NOMO-1 treated with dmso at 0.1 percent for 144 hours (cell line): ENCODE data around the gene PPFIBP2.

Experiments used
- DNase-seq: peaks from one replicate; lab custom pipeline; 2025; ENCODE audit not compliant: unreplicated experiment; lab: John Stamatoyannopoulos, UW

PPFIBP2 gene

DNA sequence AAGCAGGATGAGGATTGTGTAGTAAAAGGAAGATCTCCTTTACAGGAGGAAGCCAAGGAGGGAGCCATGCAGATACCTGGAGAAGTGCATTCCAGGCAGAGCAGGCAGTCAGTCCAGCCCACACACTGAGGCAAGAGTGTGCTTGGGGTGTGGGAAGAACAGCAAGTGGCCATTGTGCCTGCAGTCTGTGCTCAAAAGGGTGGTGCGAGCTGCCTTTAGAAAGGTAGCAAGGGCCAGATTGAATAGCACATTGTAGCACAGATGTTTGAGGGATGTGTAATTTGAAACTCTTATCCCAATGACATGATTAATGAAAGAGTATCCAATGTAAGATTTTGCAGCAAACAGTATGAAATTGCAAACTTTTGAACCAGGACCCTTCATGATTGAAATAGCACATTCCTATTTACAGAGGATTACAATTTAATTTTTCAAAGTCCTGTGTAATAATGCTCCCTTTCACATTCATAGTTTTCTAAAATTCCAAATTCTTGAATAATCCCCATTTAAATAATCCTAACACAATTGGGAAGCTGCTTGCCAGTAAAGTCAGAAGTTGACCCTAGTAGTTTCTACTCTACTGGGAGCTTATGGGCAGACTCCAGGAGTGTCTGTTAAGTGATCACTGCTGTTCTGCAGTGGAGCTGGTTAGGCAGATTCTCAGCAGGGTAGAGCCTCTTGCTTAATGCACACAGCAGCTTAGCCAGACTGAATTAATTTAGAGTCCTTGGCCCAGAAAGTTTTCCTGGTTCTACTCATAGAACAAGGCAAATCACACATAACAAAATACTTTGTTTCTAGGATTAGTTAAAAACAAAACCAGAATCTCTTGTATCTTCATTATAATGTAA is 81.4 kb downstream of the PPFIBP2 start:
- DNase-seq, result no peak

DNA sequence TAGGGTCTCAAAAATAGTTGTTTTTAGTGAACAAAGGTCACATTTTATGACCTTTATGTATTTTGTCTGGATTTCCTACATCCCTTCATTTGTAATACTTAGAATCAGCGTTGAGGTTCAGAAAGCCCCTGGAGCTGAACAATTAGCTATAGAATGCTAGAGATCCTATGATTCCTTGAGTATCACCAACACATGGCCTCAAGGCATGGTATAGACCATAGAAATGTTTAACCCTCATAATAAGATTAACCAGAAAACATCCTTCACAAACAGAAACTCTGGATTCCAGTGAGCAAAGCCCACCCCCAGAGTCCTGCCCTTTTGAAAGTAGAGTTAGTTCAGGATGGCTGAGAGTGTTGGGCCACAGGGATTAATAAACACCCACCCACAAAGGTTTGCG is 82.2 kb downstream of the PPFIBP2 start:
- DNase-seq, result no peak

DNA sequence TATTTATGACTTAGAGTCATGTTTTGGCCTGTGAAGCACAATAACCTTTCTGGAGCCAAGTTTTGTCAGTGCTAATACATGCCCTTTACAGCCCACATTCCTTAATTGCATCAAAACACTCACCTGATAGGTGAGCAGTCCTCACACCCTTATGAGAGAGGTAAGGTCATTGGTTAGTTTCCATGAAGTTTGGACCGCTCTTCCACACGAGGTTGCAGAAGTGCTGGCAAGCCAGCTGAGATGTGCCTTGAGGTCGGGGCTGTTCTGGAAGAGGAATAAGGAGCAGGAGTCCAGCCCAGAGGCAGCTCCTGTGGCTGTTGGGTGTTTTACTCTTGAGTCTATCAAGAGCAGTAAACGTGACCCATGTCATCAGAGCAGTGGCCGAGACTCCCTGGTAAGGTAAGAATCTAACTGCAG is 83.2 kb downstream of the PPFIBP2 start:
- no peak for DNase-seq

DNA sequence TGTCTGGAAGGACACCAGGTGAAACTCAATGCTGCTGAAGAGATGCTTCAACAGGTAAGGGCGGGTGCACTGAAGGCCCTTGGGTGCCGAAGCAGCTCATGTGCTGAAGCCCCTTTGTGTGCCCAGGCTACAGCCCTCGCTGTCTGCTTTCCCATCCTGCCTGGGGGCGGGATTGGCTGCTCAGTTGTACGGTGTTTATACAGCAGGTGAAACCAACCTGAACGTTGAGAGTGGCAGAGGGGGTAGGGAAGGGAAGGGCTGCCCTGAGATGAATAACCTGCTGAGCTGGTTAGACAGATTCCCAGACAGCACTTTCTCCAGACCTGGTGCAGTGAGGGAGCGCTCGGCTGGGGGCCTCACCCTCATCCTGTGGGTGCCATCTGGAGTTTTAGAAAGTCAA is 83.8 kb downstream of the PPFIBP2 start:
- no peak for DNase-seq

DNA sequence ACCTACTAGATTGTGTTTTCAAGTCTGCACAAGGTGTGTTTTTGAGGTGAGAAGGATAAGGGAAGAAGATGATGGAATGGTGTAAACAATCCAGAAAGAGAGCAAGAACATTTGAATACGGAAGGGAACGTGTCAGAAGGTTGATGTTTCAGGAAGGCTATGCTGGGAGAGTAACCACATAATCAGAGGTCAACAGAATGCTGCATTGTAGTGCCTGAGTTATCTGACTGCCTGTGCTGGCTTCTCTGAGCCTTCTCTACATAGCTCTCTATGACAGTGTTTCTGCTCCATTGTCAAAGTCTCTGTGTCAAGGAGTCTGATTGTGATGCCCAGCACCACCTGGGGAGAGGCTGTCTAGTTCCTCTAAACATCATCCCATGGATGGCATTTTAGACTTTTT is 85.4 kb downstream of the PPFIBP2 start:
- DNase-seq, result no peak

DNA sequence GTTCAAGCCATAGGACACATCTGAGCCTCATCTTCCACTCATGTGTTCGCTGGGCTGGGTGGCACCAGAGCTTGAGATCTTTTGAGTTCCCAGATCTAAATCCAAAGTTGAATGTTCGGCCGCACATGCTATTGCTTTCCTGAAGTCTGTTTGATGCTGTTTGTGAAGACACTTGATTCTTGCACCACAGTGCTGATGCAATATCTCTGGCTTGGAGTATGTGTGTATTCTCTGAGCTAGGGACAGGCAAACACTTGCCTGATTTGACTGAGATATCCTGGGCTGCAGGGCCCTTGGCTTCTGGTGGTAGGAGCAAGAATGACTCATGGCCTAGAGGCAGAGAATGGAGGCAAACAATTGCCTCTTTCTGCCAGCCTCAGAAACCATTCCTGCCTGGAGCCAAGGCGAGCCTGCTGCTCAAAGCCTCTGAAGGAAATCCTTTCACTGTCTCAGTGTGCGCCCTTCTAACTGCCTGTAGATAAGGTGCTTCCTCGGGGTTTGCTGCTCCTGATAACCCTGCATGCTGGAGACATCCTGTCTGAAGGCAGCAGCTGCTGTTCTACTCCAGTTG is 86.5 kb downstream of the PPFIBP2 start:
- no peak for DNase-seq

DNA sequence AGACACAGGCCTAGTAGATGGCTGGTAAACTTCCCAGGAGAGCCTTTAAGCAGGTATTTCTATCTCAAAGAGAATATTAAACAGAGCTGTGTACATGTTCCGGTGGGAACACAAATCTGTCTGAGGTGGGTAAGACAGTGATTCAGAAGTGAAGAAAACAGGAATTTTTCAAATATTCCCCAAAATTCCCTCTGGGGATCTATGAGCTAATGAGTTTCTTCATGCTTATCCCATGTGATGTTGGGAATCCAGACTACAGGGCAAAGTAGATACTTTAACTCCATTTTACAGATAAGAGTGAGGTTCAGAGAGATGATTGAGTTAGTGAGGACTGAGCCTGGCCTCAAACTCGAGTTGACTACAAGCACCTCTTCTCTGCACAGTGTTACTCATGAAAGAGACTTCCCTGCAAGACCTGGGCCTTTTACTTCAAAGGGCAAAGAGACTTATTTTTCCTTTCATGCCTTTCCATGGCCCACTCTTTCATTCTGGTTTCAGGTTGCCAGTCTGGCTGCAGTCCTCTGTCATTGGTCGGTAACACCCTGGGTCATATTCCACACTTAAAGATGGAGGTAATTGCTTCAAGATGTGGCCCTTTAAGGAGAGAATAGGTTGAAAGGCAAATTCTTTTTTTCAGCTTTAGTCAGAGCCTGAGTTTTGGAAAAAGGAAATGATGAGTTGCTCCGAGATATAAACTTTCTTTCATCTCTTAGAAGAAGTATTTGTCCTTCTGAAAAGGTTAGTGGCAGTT is 89.4 kb downstream of the PPFIBP2 start:
- no peak for DNase-seq

DNA sequence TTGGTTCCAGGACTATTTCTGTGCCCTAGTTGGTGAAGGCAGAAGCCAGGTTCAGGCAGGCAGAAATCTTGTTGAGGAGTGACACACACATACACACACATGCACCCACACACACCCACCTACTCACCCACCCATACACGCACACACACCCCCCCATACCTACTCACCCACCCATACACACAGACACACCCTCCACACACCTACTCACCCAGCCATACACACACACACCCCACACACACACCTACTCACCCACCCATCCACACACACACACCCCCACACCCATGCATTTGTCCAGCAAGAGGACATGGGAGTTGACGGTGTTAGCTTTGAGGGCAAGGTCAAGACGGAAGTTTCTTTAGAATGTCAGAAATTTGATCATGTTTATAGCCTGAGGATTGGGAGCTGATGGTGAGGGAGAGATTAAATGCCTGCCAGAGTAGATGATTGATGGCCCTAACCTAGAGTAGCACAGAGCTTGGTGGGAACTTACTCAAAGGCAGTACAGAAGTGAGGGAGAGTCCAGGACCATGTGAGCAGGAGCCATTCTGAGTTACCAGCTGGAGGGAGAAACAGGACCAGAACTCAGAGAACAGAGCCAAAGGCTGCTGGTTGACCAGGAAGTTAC is 90.6 kb downstream of the PPFIBP2 start:
- no peak for DNase-seq

DNA sequence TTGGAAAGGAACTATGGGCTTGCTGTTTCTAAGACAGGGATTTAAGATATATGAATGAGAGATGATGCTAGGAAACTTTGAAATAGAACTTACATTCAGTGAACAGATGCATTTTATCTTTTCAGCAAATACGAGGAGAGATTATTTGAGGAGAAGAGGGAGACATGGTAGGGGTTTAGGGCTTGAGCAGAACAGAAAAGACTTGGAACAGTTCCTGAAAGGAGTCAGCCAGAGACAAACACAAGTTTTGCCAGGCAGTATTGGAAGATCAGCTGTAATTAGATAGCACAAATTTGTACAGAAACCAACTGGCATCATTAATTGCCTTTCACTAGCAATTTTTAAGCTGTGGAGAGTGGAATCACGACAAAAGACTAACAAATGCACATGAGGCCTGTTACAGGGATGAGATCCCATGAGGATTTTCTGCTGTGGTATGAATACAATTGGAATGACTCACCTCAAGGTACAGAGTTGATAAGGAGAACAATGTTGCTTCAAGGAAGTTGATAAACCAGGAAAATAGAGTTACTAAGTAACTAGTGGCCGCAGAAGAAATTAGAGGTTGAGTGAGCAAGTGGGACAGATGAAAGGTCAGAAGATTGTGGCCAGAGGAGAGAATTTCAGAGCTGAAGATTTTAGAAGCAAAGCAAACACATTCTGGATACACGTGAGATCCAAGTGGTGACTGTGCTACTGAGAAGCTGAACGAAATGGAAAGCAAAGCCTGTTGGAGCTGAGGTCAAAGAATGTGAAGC is 91.6 kb downstream of the PPFIBP2 start:
- no peak for DNase-seq

DNA sequence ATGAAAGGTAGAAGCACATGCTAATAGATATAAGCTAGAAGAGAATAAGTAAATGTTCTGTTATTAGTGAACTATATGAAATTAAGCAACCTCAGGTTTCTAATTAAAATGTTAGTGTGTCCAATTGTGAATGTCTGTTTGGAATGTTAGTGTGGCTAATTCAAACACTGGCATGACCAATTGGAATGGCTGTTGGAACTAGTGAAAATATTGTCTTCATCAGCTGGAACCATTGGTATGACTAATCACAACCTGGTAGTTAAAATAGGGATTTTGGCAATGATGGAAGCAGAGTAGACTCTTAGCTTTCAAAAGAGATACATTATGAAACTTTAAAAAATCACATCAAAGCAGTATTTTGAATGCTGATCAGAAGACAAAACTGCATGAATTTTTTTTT is 92.7 kb downstream of the PPFIBP2 start:
- DNase-seq, result no peak

DNA sequence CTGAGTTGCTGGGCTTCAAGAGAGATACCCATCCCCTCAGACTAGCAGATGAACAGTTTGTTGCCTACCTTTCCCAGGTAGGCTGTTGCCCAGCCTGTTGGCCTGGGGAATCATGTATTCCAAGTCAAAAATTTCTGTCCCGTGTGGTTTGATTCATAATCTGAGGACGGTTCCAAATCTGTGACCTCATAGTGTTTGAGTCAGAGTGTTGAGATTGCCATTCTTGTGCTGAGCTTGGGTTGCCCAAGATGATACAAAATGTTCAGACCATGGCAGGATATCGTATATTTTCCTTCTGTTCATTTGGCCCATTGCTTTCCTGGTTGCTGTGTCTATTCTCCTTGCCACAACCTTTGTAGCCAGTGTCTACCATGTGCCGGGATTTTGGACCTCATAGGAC is 95.2 kb downstream of the PPFIBP2 start:
- no peak for DNase-seq

DNA sequence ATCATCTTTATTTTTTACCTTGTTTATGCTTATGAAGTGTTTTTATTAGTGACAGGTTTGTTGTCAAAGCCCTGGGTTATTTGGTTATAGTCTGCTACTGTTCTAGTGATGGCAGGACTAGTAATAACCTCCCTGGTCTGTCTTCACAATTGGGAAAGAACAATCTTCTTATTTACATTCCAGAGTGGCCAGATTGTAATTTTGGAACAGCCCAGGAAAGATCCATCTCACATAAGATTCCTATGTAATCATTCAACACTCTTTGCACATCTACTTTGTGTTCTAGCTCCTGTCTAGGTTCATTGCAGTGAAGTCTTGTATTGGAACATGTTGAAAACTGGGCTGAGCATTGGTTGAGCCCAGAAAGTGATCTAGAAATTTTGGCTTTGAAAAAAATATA is 95.7 kb downstream of the PPFIBP2 start:
- DNase-seq, result no peak

DNA sequence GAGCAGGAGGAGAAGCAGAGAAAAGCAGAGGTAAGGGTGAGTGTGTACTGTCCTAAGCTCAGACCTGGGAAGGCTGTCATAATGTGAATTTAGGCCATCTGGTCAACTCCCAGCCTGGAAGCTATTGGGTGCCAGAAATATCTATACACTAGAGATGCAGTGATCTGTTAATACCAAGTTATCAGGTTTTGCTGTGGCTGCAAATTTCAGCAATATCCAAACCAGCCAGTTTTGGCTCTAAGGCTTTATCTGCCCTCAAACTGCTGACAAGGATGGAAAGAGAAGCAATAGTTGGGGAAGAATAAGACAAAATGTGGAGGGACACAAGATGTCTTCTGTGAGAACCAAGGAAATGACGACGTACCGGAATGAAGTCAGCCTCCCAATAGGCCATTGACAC is 96.6 kb downstream of the PPFIBP2 start:
- DNase-seq, result no peak

DNA sequence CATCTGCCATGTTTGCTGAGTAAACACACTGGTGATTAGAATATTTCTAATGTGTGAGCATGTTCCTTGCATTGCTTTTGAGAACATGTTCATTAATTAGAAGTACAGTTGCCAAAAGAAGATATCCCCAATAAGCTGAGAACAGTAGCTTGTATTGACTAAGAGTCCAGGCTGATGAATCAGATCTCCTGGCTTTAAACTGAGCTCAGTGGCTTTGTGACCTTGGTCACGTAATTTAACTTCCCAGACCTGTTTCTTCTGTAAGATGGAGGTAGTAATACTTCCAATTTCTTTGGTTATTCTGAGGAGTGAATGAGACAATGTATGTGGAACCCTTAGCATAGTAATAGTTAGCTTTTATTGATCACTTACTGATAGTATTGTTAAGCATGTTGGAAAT is 97.6 kb downstream of the PPFIBP2 start:
- no peak for DNase-seq

DNA sequence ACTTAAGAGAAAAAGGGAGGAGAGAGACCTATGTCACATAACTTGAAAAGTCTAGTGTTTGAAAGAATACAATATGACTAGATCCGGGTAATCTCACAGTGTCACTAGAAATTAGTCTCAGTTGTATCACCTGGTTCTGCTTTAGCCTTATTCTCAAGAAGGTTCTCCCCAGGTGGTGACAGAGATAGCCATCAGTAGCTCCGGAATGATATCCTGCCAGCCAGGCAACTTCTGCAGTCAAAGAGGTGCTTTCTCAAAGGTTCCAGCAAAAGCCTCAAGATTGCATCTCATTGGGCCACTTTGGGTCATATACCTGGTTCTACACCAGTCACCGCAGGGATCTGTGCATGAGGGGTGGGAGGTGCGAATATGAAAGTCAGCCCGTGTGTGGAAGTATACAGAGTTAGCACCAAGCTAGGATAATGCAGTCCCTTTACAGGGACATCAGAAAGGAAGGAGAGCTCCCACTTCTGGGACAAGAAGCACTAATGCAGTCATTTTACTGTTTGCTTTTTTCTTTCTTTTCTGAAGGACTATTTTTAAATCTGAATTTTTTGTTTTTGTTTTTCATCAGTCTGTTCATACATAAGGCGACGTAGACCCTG is 98.4 kb downstream of the PPFIBP2 start:
- DNase-seq, result no peak

DNA sequence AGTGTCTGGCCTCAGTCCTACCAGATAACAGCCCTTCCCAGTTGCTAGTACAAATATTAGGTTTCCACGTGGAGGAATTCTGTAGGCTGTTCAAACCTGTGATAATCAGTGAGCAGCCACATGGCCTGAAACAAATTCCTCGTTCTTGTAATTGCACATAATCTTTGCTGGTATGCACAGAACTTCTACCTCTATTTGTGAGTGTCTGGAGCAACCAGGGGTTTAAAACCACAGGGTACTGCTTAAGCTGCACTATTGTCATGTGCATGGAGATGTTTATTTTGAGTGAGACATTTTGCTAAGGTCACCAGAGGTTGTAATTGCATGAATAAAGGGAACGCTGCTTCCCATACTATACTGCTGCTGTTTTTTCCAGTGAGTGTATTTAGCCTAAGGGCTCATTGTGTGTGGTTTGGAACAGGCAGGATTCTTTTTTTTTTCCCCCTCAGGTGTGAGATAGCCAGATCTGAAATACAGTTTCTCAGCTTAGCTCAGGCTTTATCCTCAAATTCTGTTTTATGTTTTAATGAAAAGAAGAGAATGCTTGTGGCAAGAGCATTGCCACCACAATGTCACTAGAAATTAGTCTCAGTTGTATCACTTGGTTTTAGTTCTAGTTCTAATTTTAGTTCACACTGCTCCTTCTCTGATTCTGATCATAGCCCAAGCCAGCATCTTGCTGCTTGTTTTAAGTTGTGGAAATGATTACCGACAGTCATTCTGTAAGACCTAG is 99.0 kb downstream of the PPFIBP2 start:
- no peak for DNase-seq

DNA sequence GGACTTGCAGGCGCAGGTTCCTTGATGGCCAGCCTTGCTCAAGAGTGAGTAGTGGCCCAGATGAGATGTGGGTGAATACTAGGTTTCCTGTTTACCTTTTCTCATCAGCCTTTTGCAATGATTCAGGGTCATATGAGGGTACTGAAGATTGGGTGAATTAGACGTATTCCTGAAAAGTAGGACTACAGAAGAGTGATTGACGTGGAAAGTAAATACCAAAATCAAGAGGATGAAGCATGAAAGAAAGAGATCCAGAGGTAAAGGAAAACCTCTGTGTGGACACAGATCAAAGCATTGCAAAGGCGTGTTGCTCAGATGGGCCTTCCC is 99.6 kb downstream of the PPFIBP2 start:
- DNase-seq, result no peak

DNA sequence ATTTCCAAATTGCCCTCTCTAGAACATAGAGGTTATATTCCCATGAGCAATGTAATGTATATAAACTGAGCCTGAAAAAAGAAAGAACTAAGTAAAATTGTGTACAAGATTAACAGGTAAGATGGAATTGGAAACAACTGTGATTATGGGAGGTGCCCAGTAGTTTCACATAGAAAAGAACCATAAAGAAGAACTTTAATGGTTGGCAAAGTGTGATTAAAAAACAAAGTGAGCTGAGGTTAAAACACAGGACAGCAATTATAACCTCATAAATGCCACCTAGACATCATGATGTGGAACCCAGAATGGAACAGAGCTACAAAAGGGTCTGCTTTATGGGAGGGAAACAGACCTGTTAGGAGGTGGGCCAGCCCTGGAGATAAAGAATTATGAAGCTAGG is 100.9 kb downstream of the PPFIBP2 start:
- DNase-seq, result no peak

DNA sequence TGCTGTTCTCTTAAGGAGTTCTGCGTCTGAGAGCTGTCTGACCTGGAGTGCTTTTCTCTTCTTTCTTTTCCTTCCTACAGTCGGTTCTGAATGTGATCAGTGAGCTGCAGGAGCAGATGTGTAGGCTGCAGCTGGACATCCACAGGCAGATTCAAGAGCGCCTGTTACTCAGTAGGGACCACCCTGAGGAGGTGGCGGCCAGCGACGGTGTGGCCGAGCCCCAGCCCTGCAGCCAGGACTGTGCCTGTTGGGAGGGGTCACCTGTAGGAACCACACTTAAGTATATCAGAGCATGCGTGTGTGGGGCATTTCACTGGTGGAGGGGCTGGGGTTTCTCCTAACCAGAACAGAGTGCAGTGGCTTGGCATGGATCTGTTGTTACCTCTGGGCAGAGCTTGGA is 103.2 kb downstream of the PPFIBP2 start:
- DNase-seq, result no peak

DNA sequence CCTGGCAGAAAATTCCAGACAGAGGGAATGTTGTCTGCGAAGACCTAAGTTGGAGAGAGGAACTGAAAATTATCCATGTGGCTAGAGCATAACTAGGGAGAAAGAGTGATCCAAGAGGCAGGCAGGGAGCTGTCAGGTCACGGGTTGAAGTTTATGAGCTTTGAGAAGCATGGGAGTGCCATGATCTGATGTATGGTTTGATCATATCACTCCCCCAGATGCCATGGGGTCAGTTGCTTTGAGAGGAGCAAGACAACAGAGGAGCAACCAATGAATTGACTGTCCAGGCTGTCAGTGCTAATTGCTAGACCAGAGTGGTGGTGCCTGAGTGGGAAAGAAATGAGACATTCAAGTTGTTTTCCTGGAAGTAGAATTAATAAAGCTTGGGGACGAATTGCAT is 105.5 kb downstream of the PPFIBP2 start:
- DNase-seq, result no peak
